ENCODE measurements around the gene TAS2R50.

Gene TAS2R50

GRCh38 chr12:10952645-10953044 lies 34.1 kb downstream of the TAS2R50 start:
- DNase-seq (ENCODE audit: low read depth in 1 of 2, low spot score in 1 of 2) = no peak

DNA sequence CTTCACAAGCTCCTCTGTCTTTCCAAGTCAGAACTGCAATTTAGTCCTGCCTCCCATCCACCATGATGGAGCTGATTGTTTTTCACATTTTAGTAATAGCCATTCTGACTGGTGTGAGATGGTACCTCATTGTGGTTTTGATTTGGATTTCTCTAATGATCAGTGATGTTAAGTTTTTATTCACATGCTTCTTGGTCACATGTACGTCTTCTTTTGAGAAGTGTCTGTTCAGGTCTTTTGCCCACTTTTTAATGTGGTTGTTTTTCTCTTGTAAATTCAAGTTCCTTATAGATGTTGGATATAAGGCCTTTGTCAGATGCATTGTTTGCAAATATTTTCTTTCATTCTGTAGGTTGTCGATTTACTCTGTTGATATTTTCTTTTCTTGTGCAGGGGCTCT lies 43.5 kb downstream of the TAS2R50 start:
- DNase-seq (ENCODE audit: low read depth in 1 of 2, low spot score in 1 of 2) = no peak

DNA sequence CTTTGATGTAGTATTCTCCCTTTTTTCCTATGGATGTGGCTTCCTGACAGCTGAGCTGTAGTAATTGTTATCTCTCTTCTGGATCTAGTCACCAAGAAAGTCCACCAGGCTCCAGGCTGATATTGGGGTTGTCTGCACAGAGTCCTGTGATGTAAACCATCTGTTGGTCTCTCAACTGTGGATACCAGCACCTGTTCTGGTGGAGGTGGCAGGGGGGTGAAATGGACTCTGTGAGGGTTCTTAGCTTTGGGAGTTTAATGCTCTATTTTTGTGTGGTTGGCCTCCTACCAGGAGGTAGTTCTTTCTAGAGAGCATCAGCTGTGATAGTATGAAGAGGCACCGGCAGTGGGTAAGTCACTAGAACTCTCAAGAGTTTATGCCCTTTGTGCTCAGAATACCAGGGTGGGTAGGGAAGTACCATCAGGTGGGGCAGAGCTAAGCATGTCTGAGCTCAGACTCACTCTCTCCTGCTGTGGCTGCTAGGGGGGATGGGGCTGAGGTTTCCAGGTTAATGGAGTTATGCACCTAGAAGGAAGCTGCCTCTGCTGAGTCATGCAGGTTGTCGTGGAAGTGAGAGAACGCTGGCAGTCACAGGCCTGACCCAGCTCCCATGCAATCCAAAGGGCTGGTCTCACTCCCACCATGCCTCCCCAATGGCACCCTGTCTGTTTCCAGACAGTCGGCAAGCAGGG lies 44.6 kb downstream of the TAS2R50 start:
- DNase-seq (ENCODE audit: low read depth in 1 of 2, low spot score in 1 of 2) = no peak

GRCh38 chr12:10941369-10941768 lies 45.3 kb downstream of the TAS2R50 start:
- no peak for DNase-seq (ENCODE audit: low read depth in 1 of 2, low spot score in 1 of 2)

GRCh38 chr12:10940389-10940788 lies 46.3 kb downstream of the TAS2R50 start:
- no peak for DNase-seq (ENCODE audit: low read depth in 1 of 2, low spot score in 1 of 2)

- no peak for DNase-seq (ENCODE audit: low read depth in 1 of 2, low spot score in 1 of 2)
These were observed 47.5 kb downstream of the TAS2R50 start, which contains the start of gene TAS2R14 for GRCh38 chr12:10939163-10939562. TAS2R14 (minus strand) TSS chr12:10939263; CDS start chr12:10939207, 56 bp downstream.

DNA sequence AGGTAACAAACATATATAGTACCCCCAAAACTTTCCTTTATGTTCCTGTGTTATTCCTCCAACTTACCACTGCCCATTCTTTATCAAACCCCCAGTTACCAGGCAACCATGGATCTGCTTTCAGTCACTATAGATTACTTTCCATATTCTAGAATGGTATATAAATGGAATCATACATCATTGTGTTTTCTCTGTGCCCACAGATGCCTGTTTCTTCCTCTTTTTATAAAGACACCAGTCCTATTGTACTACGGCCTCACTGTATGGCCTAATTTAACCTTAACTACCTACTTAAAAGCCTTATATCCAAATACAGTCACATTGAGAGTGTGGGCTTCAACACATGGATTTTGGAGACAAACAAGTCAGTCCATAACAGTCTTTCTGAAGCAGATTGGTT lies 50.2 kb downstream of the TAS2R50 start:
- no peak for DNase-seq (ENCODE audit: low read depth in 1 of 2, low spot score in 1 of 2)

All from stimulated activated CD4-positive, alpha-beta T cell treated with anti-CD3 and anti-CD28 coated beads, Interleukin-15, amount 100 ng/mL, for 1 hour (primary cell).